Endothelial cell of umbilical vein (primary cell): ENCODE results near the gene RNF213. TPM values are rescaled to one million over a fixed set of nuclear protein-coding genes. Genes with fewer than 3 reads are reported as not detected.

ENCODE experiments used
- BruUV-seq: library from RNA; stranded (reverse); fragments of 400-500 nt; replicated peaks from 2 replicates; lab custom pipeline; 2021; lab: Mats Ljungman, UMichigan
- CTCF ChIA-PET: fragments of 300-600, 350-600 bp; sonication (Branson Sonifier 250); formaldehyde crosslinking; loops from one replicate; lab custom pipeline; 2021; ENCODE audit warnings: antibody characterized with exemption, inconsistent platforms; lab: Charles Lee
- POLR2A ChIA-PET: fragments of 300-600, 350-600 bp; sonication (Branson Sonifier 250); formaldehyde crosslinking; loops from one replicate; lab custom pipeline; 2021; ENCODE audit warnings: antibody characterized with exemption, inconsistent platforms; lab: Charles Lee
- DNase-seq: peaks from one replicate; pipeline ENCODE4 v3.0.0-alpha.2; 2011; ENCODE audit warnings: low read depth, low spot score
- FAIRE-seq: peaks from 2 replicates; lab custom pipeline; 2011; peaks lifted over from hg19 to GRCh38; lab: Jason Lieb, UNC
- H2AFZ ChIP-seq: 2 replicates; pipeline ENCODE4 v1.6.0; 2012; ENCODE audit warnings: low read depth, low read length, control low read depth, inconsistent platforms
- H3K27ac ChIP-seq: 2 replicates; pipeline ENCODE4 v1.5.1; 2011; ENCODE audit warnings: low read depth, mild to moderate bottlenecking, control low read depth, low read length, moderate library complexity; ENCODE audit not compliant: insufficient read depth
- H3K27me3 ChIP-seq, 2 experiments: 2 replicates each; pipeline versions ENCODE4 v1.6.0 to v1.6.1; 2011; ENCODE audit warnings: low read length in 2 of 2, mixed read lengths in 1 of 2; ENCODE audit not compliant: control insufficient read depth in 2 of 2, insufficient read depth in 2 of 2
- H3K36me3 ChIP-seq, 2 experiments: 2 replicates in 1 of 2; 3 replicates in 1 of 2; pipeline ENCODE4 v1.5.1; 2011; ENCODE audit warnings: low read length in 2 of 2, mild to moderate bottlenecking in 1 of 2, moderate library complexity in 1 of 2; ENCODE audit not compliant: control insufficient read depth in 2 of 2, insufficient read depth in 2 of 2; ENCODE audit errors: extremely low read depth in 1 of 2
- H3K4me1 ChIP-seq: 3 replicates; pipeline ENCODE4 v1.5.1; 2011; ENCODE audit warnings: mild to moderate bottlenecking, low read length; ENCODE audit not compliant: control insufficient read depth, insufficient read depth; ENCODE audit errors: extremely low read depth
- H3K4me2 ChIP-seq: 2 replicates; pipeline ENCODE4 v1.6.1; 2011; ENCODE audit warnings: low read length, control low read depth, mixed read lengths; ENCODE audit not compliant: insufficient read depth
- H3K4me3 ChIP-seq, 3 experiments: fragments of 200-600 bp in 1 of 3; sonication (generic), shearing (Covaris generic) in 1 of 3; replicated peaks in 1 of 3; 2 replicates each; pipeline ENCODE4 v1.5.1; 2011 to 2016; ENCODE audit warnings: control low read depth in 3 of 3, low read length in 3 of 3, mild to moderate bottlenecking in 2 of 3, inconsistent platforms in 1 of 3, low read depth in 1 of 3, moderate library complexity in 1 of 3; ENCODE audit not compliant: insufficient read depth in 1 of 3
- H3K79me2 ChIP-seq: 2 replicates; pipeline ENCODE4 v1.6.0; 2012; ENCODE audit warnings: low read length, inconsistent platforms; ENCODE audit not compliant: control insufficient read depth, insufficient read depth
- H3K9ac ChIP-seq: replicated peaks from 2 replicates; pipeline ENCODE3; 2011; ENCODE audit warnings: low read length, control low read depth; ENCODE audit not compliant: insufficient read depth; ENCODE audit errors: extremely low read depth
- H3K9me1 ChIP-seq: replicated peaks from 3 replicates; pipeline ENCODE4 v1.6.0; 2011; ENCODE audit warnings: mild to moderate bottlenecking, low read length; ENCODE audit not compliant: control insufficient read depth, insufficient read depth; ENCODE audit errors: extremely low read depth
- H3K9me3 ChIP-seq: replicated peaks from 2 replicates; pipeline ENCODE4 v1.5.1; 2012; ENCODE audit warnings: low read length, inconsistent platforms; ENCODE audit not compliant: control insufficient read depth, insufficient read depth
- H4K20me1 ChIP-seq: replicated peaks from 2 replicates; pipeline ENCODE3; 2011; ENCODE audit warnings: mild to moderate bottlenecking, low read length; ENCODE audit not compliant: control insufficient read depth, insufficient read depth; ENCODE audit errors: extremely low read depth
- EZH2 ChIP-seq: IDR thresholded peaks from 2 replicates; pipeline ENCODE4 v1.6.1; 2012; ENCODE audit warnings: borderline replicate concordance, low read depth, mild to moderate bottlenecking, moderate library complexity, low read length, inconsistent platforms; ENCODE audit not compliant: severe bottlenecking
- FOS ChIP-seq: IDR thresholded peaks from 2 replicates; pipeline ENCODE4 v1.6.1; 2011; ENCODE audit warnings: mild to moderate bottlenecking, low read length, moderate library complexity, borderline replicate concordance; ENCODE audit not compliant: insufficient read depth
- GATA2 ChIP-seq: IDR thresholded peaks from 2 replicates; pipeline ENCODE4 v1.7.0; 2011; ENCODE audit warnings: low read depth, mild to moderate bottlenecking, moderate library complexity, mixed read lengths, low read length; ENCODE audit not compliant: insufficient read length, insufficient read depth
- JUN ChIP-seq: IDR thresholded peaks from 2 replicates; pipeline ENCODE4 v1.6.1; 2011; ENCODE audit warnings: borderline replicate concordance, low read depth; ENCODE audit not compliant: insufficient read length, insufficient read depth
- MYC ChIP-seq: IDR thresholded peaks from one replicate; pipeline ENCODE4 v1.6.1; 2011; ENCODE audit warnings: mild to moderate bottlenecking, low read depth, low read length
- POLR2A ChIP-seq: IDR thresholded peaks from 2 replicates; pipeline ENCODE4 v1.6.1; 2012; ENCODE audit warnings: low read depth, mild to moderate bottlenecking, control low read depth, low read length
- POLR2AphosphoS5 ChIP-seq: IDR thresholded peaks from 2 replicates; pipeline ENCODE4 v1.6.1; 2012; ENCODE audit warnings: low read depth, mild to moderate bottlenecking, control low read depth, low read length, moderate library complexity; ENCODE audit not compliant: insufficient read depth
- dilution Hi-C: fragments of 300-500 bp; cut with MboI; formaldehyde crosslinking; loops from one replicate; pipeline ENCODE4 v1.15.0; 2019; ENCODE audit warnings: low sequenced_read_pairs; ENCODE audit not compliant: extremely low pct_ligation_motif_present
- intact Hi-C: fragments of 100-400 bp; cut with micrococcal nuclease; formaldehyde crosslinking; loops from one replicate; pipeline ENCODE4 v1.10.0; 2022
- polyA plus RNA-seq, 4 experiments: library from polyadenylated mRNA; depleted of rRNA in 3 of 4; stranded (reverse) in 3 of 4; unstranded in 1 of 4; fragments of >200 nt; gene quantifications; 2 replicates each; pipeline versions ENCODE4 v1.2.1 to v1.2.3, GENCODE V29; 2011 to 2012; ENCODE audit warnings: missing spikeins in 1 of 4
- total RNA-seq: library from RNA; stranded (reverse); gene quantifications from 2 replicates; pipeline ENCODE4 v1.2.3, GENCODE V29; 2021
- TF ChIP-seq, protein P1 (sequence below): IDR thresholded peaks from 2 replicates; pipeline ENCODE4 v1.6.1; 2011; ENCODE audit not compliant: insufficient read depth, insufficient read length
- TF ChIP-seq, protein P2 (sequence below), 2 donors: IDR thresholded peaks; 1 replicate in 1 of 2; 2 replicates in 1 of 2; pipeline ENCODE4 v1.5.1; 2011; ENCODE audit warnings: low read length in 2 of 2, mild to moderate bottlenecking in 2 of 2, moderate library complexity in 2 of 2, control low read depth in 1 of 2, inconsistent platforms in 1 of 2, low read depth in 1 of 2; ENCODE audit not compliant: insufficient read depth in 1 of 2; ENCODE audit errors: extremely low read depth in 1 of 2

RNF213 gene
- total and polyA plus RNA-seq, 2 donors (not counting 3 experiments of a cell fraction or from before 2014, with no cell fraction given) = 36.5 to 116 TPM

DNA sequence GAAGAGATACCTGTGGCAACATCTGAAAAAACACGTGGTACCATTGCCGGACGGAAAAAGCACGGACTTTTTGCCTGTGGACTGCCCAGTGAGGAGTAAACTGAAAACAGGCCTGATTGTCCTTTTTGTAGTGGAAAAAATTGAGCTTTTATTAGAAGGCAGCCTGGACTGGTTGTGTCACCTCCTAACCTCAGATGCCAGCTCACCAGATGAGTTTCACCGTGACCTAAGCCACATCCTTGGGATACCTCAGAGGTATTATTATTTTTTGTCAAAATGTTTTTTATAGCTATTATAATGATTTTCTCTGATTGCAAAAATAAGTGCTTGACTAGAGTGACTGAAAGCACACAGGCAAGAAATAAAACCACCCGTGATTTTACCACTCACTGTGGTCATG lies 34.9 kb downstream of the RNF213 start:
- TF ChIP-seq POLR2AphosphoS5 = no peak
- TF ChIP-seq, protein P1, sequence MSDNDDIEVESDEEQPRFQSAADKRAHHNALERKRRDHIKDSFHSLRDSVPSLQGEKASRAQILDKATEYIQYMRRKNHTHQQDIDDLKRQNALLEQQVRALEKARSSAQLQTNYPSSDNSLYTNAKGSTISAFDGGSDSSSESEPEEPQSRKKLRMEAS = no peak
- TF ChIP-seq, protein P2, sequence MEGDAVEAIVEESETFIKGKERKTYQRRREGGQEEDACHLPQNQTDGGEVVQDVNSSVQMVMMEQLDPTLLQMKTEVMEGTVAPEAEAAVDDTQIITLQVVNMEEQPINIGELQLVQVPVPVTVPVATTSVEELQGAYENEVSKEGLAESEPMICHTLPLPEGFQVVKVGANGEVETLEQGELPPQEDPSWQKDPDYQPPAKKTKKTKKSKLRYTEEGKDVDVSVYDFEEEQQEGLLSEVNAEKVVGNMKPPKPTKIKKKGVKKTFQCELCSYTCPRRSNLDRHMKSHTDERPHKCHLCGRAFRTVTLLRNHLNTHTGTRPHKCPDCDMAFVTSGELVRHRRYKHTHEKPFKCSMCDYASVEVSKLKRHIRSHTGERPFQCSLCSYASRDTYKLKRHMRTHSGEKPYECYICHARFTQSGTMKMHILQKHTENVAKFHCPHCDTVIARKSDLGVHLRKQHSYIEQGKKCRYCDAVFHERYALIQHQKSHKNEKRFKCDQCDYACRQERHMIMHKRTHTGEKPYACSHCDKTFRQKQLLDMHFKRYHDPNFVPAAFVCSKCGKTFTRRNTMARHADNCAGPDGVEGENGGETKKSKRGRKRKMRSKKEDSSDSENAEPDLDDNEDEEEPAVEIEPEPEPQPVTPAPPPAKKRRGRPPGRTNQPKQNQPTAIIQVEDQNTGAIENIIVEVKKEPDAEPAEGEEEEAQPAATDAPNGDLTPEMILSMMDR (IDR thresholded peaks at IDR 0.05; ENCODE audit: extremely low read depth in 1 of 2, insufficient read depth in 1 of 2, low read depth in 1 of 2, low read length in 2 of 2) = no peak
- no peak for TF ChIP-seq JUN
- no peak for TF ChIP-seq MYC
- TF ChIP-seq GATA2 = no peak
- no peak for TF ChIP-seq FOS
- TF ChIP-seq POLR2A = no peak
- no peak for TF ChIP-seq EZH2
- Histone ChIP-seq H3K4me2 (no peak overlapping the region), H3K79me2 (no peaks in the 10 kb centered on the region), H3K27ac (no peak overlapping the region), H3K4me3 (no peak overlapping the region), H3K27me3 (no peaks in the 10 kb centered on the region), H3K4me1 (no peaks in the 10 kb centered on the region), H3K9me1 (no peaks in the 10 kb centered on the region), H3K36me3 (peaks cover 13 to 47% of the 10 kb centered on the region in 2 experiments), H2AFZ (no peak overlapping the region), H4K20me1 (no peaks in the 10 kb centered on the region), H3K9ac (no peak overlapping the region), H3K9me3 (no peaks in the 10 kb centered on the region)
- dilution Hi-C loops (no loop called here), intact Hi-C loops (no loop called here)
- FAIRE-seq = no peak
- DNase-seq = no peak
- ChIA-PET CTCF (interaction anchor here (5.5 kb wide), 1 partner anchor 99 kb away, joined by 32 read pairs; no protein-coding TSS in a partner anchor), POLR2A (no interaction called here)
- no TSS peak for BruUV-seq
